H1 (cell line): ENCODE measurements around the gene TIMM10B. TPM values are rescaled to one million over a fixed set of nuclear protein-coding genes. Genes with fewer than 3 reads are reported as not detected.

Source experiments
- CTCF ChIA-PET: fragments of 300-600 bp; sonication (Branson Sonifier 250); formaldehyde crosslinking; loops from one replicate; lab custom pipeline; 2021; ENCODE audit not compliant: partially characterized antibody; lab: Charles Lee
- POLR2A ChIA-PET: fragments of 300-600 bp; sonication (Branson Sonifier 250); formaldehyde crosslinking; loops from one replicate; lab custom pipeline; 2021; ENCODE audit warnings: inconsistent platforms; ENCODE audit not compliant: partially characterized antibody; lab: Charles Lee
- DNase-seq, 2 experiments: peaks; one replicate each; pipeline versions ENCODE4 v3.0.0 to v3.0.0-alpha.2; 2010 to 2022; ENCODE audit warnings: low spot score in 2 of 2, low read depth in 1 of 2, mixed read lengths in 1 of 2
- FAIRE-seq: peaks from 2 replicates; lab custom pipeline; 2011; peaks lifted over from hg19 to GRCh38; lab: Jason Lieb, UNC
- H2AFZ ChIP-seq: 2 replicates; pipeline ENCODE4 v1.8.1; 2012; ENCODE audit warnings: low read length, inconsistent platforms
- H2AK5ac ChIP-seq: 2 replicates; pipeline ENCODE4 v1.6.1; 2013; ENCODE audit warnings: low read depth, low read length
- H2BK120ac ChIP-seq: replicated peaks from 2 replicates; pipeline ENCODE3; 2013; ENCODE audit warnings: low read depth, low read length, inconsistent platforms
- H2BK12ac ChIP-seq: 2 replicates; pipeline ENCODE4 v1.6.1; 2013; ENCODE audit warnings: low read depth, low read length
- H2BK15ac ChIP-seq: 2 replicates; pipeline ENCODE4 v1.6.1; 2013; ENCODE audit warnings: low read length
- H2BK20ac ChIP-seq: 2 replicates; pipeline ENCODE4 v1.6.1; 2013; ENCODE audit warnings: low read length
- H2BK5ac ChIP-seq: 2 replicates; pipeline ENCODE4 v1.6.1; 2013; ENCODE audit warnings: low read depth, low read length
- H3K14ac ChIP-seq: 2 replicates; pipeline ENCODE4 v1.6.1; 2013; ENCODE audit warnings: inconsistent platforms; ENCODE audit not compliant: insufficient read length
- H3K18ac ChIP-seq: 2 replicates; pipeline ENCODE4 v1.6.1; 2013; ENCODE audit warnings: low read length; ENCODE audit errors: extremely low read depth
- H3K23ac ChIP-seq: 2 replicates; pipeline ENCODE4 v1.6.1; 2013; ENCODE audit warnings: inconsistent platforms; ENCODE audit not compliant: insufficient read length
- H3K23me2 ChIP-seq: 2 replicates; pipeline ENCODE4 v1.6.1; 2013; ENCODE audit warnings: low read depth, low read length
- H3K27ac ChIP-seq: 2 replicates; pipeline ENCODE4 v1.6.1; 2011; ENCODE audit warnings: low read depth, low read length, inconsistent platforms
- H3K27me3 ChIP-seq, 4 experiments: replicated peaks in 1 of 4; 1 replicate in 1 of 4; 2 replicates in 3 of 4; pipeline versions ENCODE4 v1.6.1 to v1.8.1; 2011 to 2013; ENCODE audit warnings: low read length in 3 of 4, mild to moderate bottlenecking in 3 of 4, inconsistent platforms in 2 of 4, mixed read lengths in 2 of 4, moderate library complexity in 1 of 4; ENCODE audit not compliant: control insufficient read depth in 3 of 4, insufficient read depth in 3 of 4; ENCODE audit errors: extremely low read depth in 1 of 4
- H3K36me3 ChIP-seq, 4 experiments: 2 replicates each; pipeline versions ENCODE4 v1.6.1 to v1.8.1; 2011 to 2013; ENCODE audit warnings: mild to moderate bottlenecking in 4 of 4, low read length in 3 of 4, moderate library complexity in 2 of 4, control low read depth in 1 of 4, inconsistent platforms in 1 of 4; ENCODE audit not compliant: insufficient read depth in 4 of 4, control insufficient read depth in 2 of 4
- H3K4ac ChIP-seq: replicated peaks from 2 replicates; pipeline ENCODE3; 2013; ENCODE audit warnings: low read length, low read depth, mixed read lengths, inconsistent platforms; ENCODE audit not compliant: insufficient read length
- H3K4me1 ChIP-seq, 4 experiments: replicated peaks in 1 of 4; 1 replicate in 1 of 4; 2 replicates in 3 of 4; pipeline versions ENCODE4 v1.6.1 to v1.8.1; 2011 to 2013; ENCODE audit warnings: low read length in 3 of 4, inconsistent platforms in 2 of 4, mixed read lengths in 1 of 4; ENCODE audit not compliant: insufficient read depth in 4 of 4, control insufficient read depth in 3 of 4
- H3K4me2 ChIP-seq, 2 experiments: 2 replicates each; pipeline versions ENCODE4 v1.6.1 to v1.8.1; 2011 to 2013; ENCODE audit warnings: low read depth in 2 of 2, low read length in 2 of 2, control low read depth in 1 of 2, inconsistent platforms in 1 of 2, mild to moderate bottlenecking in 1 of 2; ENCODE audit not compliant: insufficient read depth in 1 of 2
- H3K4me3 ChIP-seq, 4 experiments: fragments of 200-600, 300-600 bp in 1 of 4; sonication (generic), shearing (Covaris generic), sonication (Bioruptor Twin) in 1 of 4; 2 replicates each; pipeline versions ENCODE4 v1.5.1 to v1.8.1; 2011 to 2016; ENCODE audit warnings: low read length in 4 of 4, low read depth in 3 of 4, control low read depth in 2 of 4, inconsistent platforms in 2 of 4, mild to moderate bottlenecking in 2 of 4, mixed read lengths in 1 of 4, moderate library complexity in 1 of 4; ENCODE audit not compliant: insufficient read depth in 2 of 4; ENCODE audit errors: extremely low read depth in 1 of 4
- H3K56ac ChIP-seq: replicated peaks from 2 replicates; pipeline ENCODE3; 2013; ENCODE audit warnings: low read depth, mild to moderate bottlenecking, mixed read lengths, low read length, inconsistent platforms; ENCODE audit not compliant: insufficient read length
- H3K79me1 ChIP-seq: 2 replicates; pipeline ENCODE4 v1.6.1; 2013; ENCODE audit warnings: low read depth, low read length, control low read depth
- H3K79me2 ChIP-seq, 2 experiments: 2 replicates each; pipeline versions ENCODE4 v1.6.1 to v1.8.1; 2012 to 2013; ENCODE audit warnings: low read length in 2 of 2, mild to moderate bottlenecking in 2 of 2, inconsistent platforms in 1 of 2; ENCODE audit not compliant: insufficient read depth in 2 of 2, control insufficient read depth in 1 of 2
- H3K9ac ChIP-seq, 4 experiments: replicated peaks in 1 of 4; 1 replicate in 1 of 4; 2 replicates in 3 of 4; pipeline versions ENCODE4 v1.6.1 to v1.8.1; 2011 to 2013; ENCODE audit warnings: low read depth in 3 of 4, low read length in 3 of 4, control low read depth in 2 of 4, mild to moderate bottlenecking in 2 of 4, moderate library complexity in 2 of 4, inconsistent platforms in 1 of 4; ENCODE audit errors: extremely low read depth in 1 of 4
- H3K9me3 ChIP-seq, 2 experiments: 2 replicates each; pipeline versions ENCODE4 v1.6.1 to v1.8.1; 2012 to 2013; ENCODE audit warnings: mild to moderate bottlenecking in 2 of 2, moderate library complexity in 2 of 2, control low read depth in 1 of 2, inconsistent platforms in 1 of 2, low read depth in 1 of 2, low read length in 1 of 2, mixed read lengths in 1 of 2; ENCODE audit not compliant: insufficient read depth in 2 of 2
- H4K20me1 ChIP-seq, 2 experiments: replicated peaks in 1 of 2; 2 replicates each; pipeline versions ENCODE3 to v1.8.1; 2011 to 2013; ENCODE audit warnings: inconsistent platforms in 2 of 2, low read length in 2 of 2, mild to moderate bottlenecking in 1 of 2; ENCODE audit not compliant: insufficient read depth in 2 of 2, control insufficient read depth in 1 of 2
- H4K5ac ChIP-seq: 2 replicates; pipeline ENCODE4 v1.6.1; 2013; ENCODE audit warnings: low read length, low read depth, mixed read lengths, inconsistent platforms; ENCODE audit not compliant: insufficient read length
- H4K8ac ChIP-seq: 2 replicates; pipeline ENCODE4 v1.8.0; 2013; ENCODE audit warnings: mild to moderate bottlenecking, moderate library complexity, low read length, inconsistent platforms; ENCODE audit not compliant: insufficient read depth; ENCODE audit errors: extremely low read depth
- H4K91ac ChIP-seq: replicated peaks from 2 replicates; pipeline ENCODE3; 2013; ENCODE audit warnings: low read length, mixed read lengths, inconsistent platforms; ENCODE audit not compliant: insufficient read length
- ASH2L ChIP-seq: fragments of 200-600, 300-600 bp; sonication (generic); IDR thresholded peaks from one replicate; pipeline ENCODE4 v1.7.1; 2017; ENCODE audit warnings: low read length
- EP300 ChIP-seq, 2 experiments: IDR thresholded peaks; 1 replicate in 1 of 2; 2 replicates in 1 of 2; pipeline ENCODE4 v1.6.1; 2011 to 2012; ENCODE audit warnings: low read depth in 2 of 2, low read length in 2 of 2, mild to moderate bottlenecking in 2 of 2, borderline replicate concordance in 1 of 2, inconsistent platforms in 1 of 2, moderate library complexity in 1 of 2
- EZH2 ChIP-seq: fragments of 200-600 bp; sonication (generic); IDR thresholded peaks from 2 replicates; pipeline ENCODE4 v1.7.1; 2012; ENCODE audit warnings: low read depth, mild to moderate bottlenecking, moderate library complexity, low read length, inconsistent platforms; ENCODE audit not compliant: severe bottlenecking
- NRF1 ChIP-seq: IDR thresholded peaks from 2 replicates; pipeline ENCODE4 v1.6.1; 2011; ENCODE audit warnings: mild to moderate bottlenecking, low read depth, low read length, improper control_type of control experiment
- POU5F1 ChIP-seq: IDR thresholded peaks from 2 replicates; pipeline ENCODE4 v1.6.1; 2011; ENCODE audit warnings: low read depth, mild to moderate bottlenecking, low read length, moderate library complexity
- SIX5 ChIP-seq: IDR thresholded peaks from 2 replicates; pipeline ENCODE4 v1.6.1; 2011; ENCODE audit warnings: mild to moderate bottlenecking, low read depth, low read length
- SP2 ChIP-seq: IDR thresholded peaks from 2 replicates; pipeline ENCODE4 v1.6.1; 2012; ENCODE audit warnings: mild to moderate bottlenecking, low read length, inconsistent platforms
- SP4 ChIP-seq: IDR thresholded peaks from 2 replicates; pipeline ENCODE4 v1.6.1; 2012; ENCODE audit warnings: low read length, inconsistent platforms
- SUZ12 ChIP-seq: fragments of 200-600 bp; sonication (generic); IDR thresholded peaks from 2 replicates; pipeline ENCODE4 v1.6.1; 2012; ENCODE audit warnings: mild to moderate bottlenecking, inconsistent platforms, low read length, moderate library complexity, mixed read lengths
- TAF1 ChIP-seq: IDR thresholded peaks from 2 replicates; pipeline ENCODE4 v1.6.1; 2011; ENCODE audit warnings: mild to moderate bottlenecking, low read depth, low read length
- ZNF274 ChIP-seq: IDR thresholded peaks from 2 replicates; pipeline ENCODE4 v1.7.0; 2012; ENCODE audit warnings: low read length, borderline replicate concordance; ENCODE audit errors: extremely low read depth
- WGBS, 2 experiments: shearing (Covaris generic) in 1 of 2; methylation state at CpG; one replicate each; pipeline versions ENCODE4 v1.1.6 to v1.1.7; 2013 to 2015; ENCODE audit warnings: low lambda C conversion rate in 2 of 2, mixed read lengths in 2 of 2, inconsistent platforms in 1 of 2, low coverage in 1 of 2, missing lambda C conversion rate in 1 of 2; ENCODE audit not compliant: insufficient replicate concordance in 2 of 2, insufficient coverage in 1 of 2, insufficient read length in 1 of 2; ENCODE audit errors: extremely low coverage in 1 of 2, missing lambda C conversion rate in 1 of 2; 5-methylcytosine and 5-hydroxymethylcytosine counted together
- polyA plus RNA-seq, 7 experiments: library from polyadenylated mRNA; depleted of rRNA in 3 of 7; stranded (reverse) in 5 of 7; unstranded in 2 of 7; fragments of >200 nt in 5 of 7; fragments of 200-250 nt in 2 of 7; gene quantifications; 1 replicate in 5 of 7; 2 replicates in 1 of 7; 4 replicates in 1 of 7; pipeline versions ENCODE4 v1.2.1 to v1.2.3, GENCODE V29; 2011 to 2013; ENCODE audit warnings: missing spikeins in 2 of 7, mixed read lengths in 2 of 7
- total RNA-seq: library from RNA; stranded (reverse); fragmentation: NEBNext Ultra II Directional; extraction: Animal tissue kit (Norgen Biotek cat#: 25700); gene quantifications from 2 replicates; pipeline ENCODE4 v1.2.1, GENCODE V29; 2021
- TF ChIP-seq, protein P1 (sequence below): IDR thresholded peaks from 2 replicates; pipeline ENCODE4 v1.6.1; 2011; ENCODE audit warnings: low read length, improper control_type of control experiment
- TF ChIP-seq, protein P2 (sequence below): IDR thresholded peaks from 2 replicates; pipeline ENCODE4 v1.6.1; 2012; ENCODE audit warnings: inconsistent platforms

TIMM10B gene
- total and polyA plus RNA-seq, 2 of the 8 experiments (the other 6 are each of a cell fraction or from before 2014, with no cell fraction given), result 38.2 to 47.8 TPM

- H2AK5ac ChIP-seq, result no peak overlapping the region
- H3K18ac ChIP-seq, result no peak overlapping the region
- H3K79me1 ChIP-seq, result no peaks in the 10 kb centered on the region
- no peaks in the 10 kb centered on the region for H4K20me1 ChIP-seq
- TF ChIP-seq SP4 (no peak), POU5F1 (no peak), EP300 (IDR thresholded peaks at IDR 0.05; ENCODE audit: borderline replicate concordance in 1 of 2, low read depth in 2 of 2, low read length in 2 of 2) (no peak), SP2 (no peak), EZH2 (no peak), TAF1 (no peak), ZNF274 (no peak), SIX5 (no peak), SUZ12 (no peak), NRF1 (no peak), ASH2L (no peak)
- TF ChIP-seq, protein P1, sequence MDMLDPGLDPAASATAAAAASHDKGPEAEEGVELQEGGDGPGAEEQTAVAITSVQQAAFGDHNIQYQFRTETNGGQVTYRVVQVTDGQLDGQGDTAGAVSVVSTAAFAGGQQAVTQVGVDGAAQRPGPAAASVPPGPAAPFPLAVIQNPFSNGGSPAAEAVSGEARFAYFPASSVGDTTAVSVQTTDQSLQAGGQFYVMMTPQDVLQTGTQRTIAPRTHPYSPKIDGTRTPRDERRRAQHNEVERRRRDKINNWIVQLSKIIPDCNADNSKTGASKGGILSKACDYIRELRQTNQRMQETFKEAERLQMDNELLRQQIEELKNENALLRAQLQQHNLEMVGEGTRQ, result no peak
- TF ChIP-seq, protein P2, sequence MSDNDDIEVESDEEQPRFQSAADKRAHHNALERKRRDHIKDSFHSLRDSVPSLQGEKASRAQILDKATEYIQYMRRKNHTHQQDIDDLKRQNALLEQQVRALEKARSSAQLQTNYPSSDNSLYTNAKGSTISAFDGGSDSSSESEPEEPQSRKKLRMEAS, result no peak
- H2BK15ac ChIP-seq, result no peak overlapping the region
- H3K9me3 ChIP-seq, result no peaks in the 10 kb centered on the region
- DNase-seq, result no peak
- ChIA-PET POLR2A (interaction anchor here (1.0 kb wide), 1 partner anchor 10 kb away, joined by 4 read pairs; no protein-coding TSS in a partner anchor), CTCF (interaction anchor here (0.7 to 22.7 kb wide), 22 partner anchors 8 to 791 kb away, joined by 3 to 585 read pairs (median 8); partner anchors contain the start of genes DNHD1, SMPD1 and TRIM3)
- no peaks in the 10 kb centered on the region for H3K4me1 ChIP-seq
- no peak overlapping the region for H2BK120ac ChIP-seq
- H3K23ac ChIP-seq, result no peak overlapping the region
- H2AFZ ChIP-seq, result no peak overlapping the region
- no peak for FAIRE-seq
- H3K14ac ChIP-seq, result no peak overlapping the region
- H3K4me3 ChIP-seq, result no peak overlapping the region
- no peak overlapping the region for H4K8ac ChIP-seq
- no peak overlapping the region for H3K4me2 ChIP-seq
- no peak overlapping the region for H4K5ac ChIP-seq
- no peaks in the 10 kb centered on the region for H3K27me3 ChIP-seq
- WGBS, 2 experiments, result 86% methylated on average over 3 of the region's 3 CpGs; no CpG with 5 or more reads in 1 of the 2 experiments
- H3K4ac ChIP-seq, result no peak overlapping the region
- H3K56ac ChIP-seq, result no peak overlapping the region
- no peak overlapping the region for H4K91ac ChIP-seq
- H3K79me2 ChIP-seq, result no peaks in the 10 kb centered on the region
- no peak overlapping the region for H2BK5ac ChIP-seq
- H2BK20ac ChIP-seq, result no peak overlapping the region
- H3K36me3 ChIP-seq, result no peaks in the 10 kb centered on the region
- no peak overlapping the region for H3K9ac ChIP-seq
- H3K23me2 ChIP-seq, result no peaks in the 10 kb centered on the region
- no peak overlapping the region for H2BK12ac ChIP-seq
- H3K27ac ChIP-seq, result no peak overlapping the region
Measured at GRCh38 chr11:6437993-6438392, 43.3 kb upstream of the TIMM10B start.
